Measurements from ENCODE around the gene PLIN1. TPM values are rescaled to one million over a fixed set of nuclear protein-coding genes. Genes with fewer than 3 reads are reported as not detected.
"Not testable (repeated sequence)": the region's sequence is repeated elsewhere in the genome, so short reads cannot be mapped to it uniquely, and the experiment has no call there.

Gene PLIN1
- total RNA-seq, 1 donor from 2014 or later, result 1.3 TPM

- TF ChIP-seq CTCF (IDR thresholded peaks at IDR 0.05), result no peak
- ATAC-seq, result peak; percentile 96 to 98
- intact Hi-C loops (cut with DNase I), result no loop called here
- DNase-seq, result peak; percentile 92
- no peaks in the 10 kb centered on the region for H3K9me3 ChIP-seq
- peak within 1 kb of the TSS; percentile 81 for H3K27ac ChIP-seq
- H3K4me1 ChIP-seq, result peaks cover 12% of the 10 kb centered on the region
- H3K27me3 ChIP-seq (ENCODE audit: low read depth), result no peaks in the 10 kb centered on the region
- peak within 1 kb of the TSS; percentile 96 for H3K4me3 ChIP-seq
- peaks cover 6% of the 10 kb centered on the region for H3K36me3 ChIP-seq
Measured at GRCh38 chr15:89690276-89691218, 11.4 kb upstream of the PLIN1 start, which contains the start of the genes PEX11A and WDR93. Gene PEX11A (minus strand): TSS chr15:89690754. CDS start chr15:89690632, 122 bp downstream. Gene WDR93 (plus strand): TSS chr15:89690811. CDS start chr15:89701747, 10,936 bp downstream.

DNA sequence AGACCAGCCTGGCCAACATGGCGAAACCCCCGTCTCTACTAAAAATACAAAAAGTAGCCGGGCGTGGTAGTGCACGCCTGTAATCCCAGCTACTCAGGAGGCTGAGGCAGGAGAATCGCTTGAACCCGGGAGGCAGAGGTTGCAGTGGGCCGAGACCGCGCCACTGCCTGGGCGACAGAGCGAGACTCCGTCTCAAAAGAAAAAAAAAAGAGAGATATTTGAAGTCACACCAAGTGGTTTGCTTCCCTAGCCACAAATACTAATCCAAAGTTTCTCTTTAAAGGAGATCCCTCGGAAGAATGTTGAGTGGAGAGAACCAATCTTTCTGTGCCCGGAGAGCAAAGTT, 10.7 kb upstream of the PLIN1 start:
- H3K9me3 ChIP-seq; H3K27me3 ChIP-seq (ENCODE audit: low read depth); H3K36me3 ChIP-seq; intact Hi-C loops (cut with DNase I); DNase-seq: not testable (repeated sequence)
- Histone ChIP-seq H3K4me1 (peaks cover 12% of the 10 kb centered on the region), H3K4me3 (peak overlapping the region; percentile 96), H3K27ac (peak overlapping the region; percentile 81)
- peak in 1 of 2 donors; percentile 4 for ATAC-seq

DNA sequence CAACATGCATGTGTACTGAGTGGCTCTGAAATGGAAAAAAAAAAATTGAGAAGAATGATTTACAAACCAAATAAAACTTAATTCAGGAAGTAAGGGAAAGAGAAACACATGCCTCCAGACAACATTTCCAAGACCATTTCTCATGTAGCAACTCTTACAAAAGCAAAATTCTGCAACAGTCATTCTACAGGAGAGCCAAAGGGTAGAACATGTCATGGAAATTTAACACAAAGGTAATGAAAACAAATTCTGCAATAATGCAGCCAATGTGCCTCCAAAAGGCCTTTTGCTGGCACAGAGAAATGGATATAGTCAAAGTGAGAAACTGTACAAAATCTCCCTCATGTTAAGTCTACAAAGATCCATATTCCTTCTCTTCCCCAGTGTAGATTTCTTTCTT, 7.4 kb upstream of the PLIN1 start:
- DNase-seq (no peak), ATAC-seq (no peak)
- H3K27ac ChIP-seq, result no peak overlapping the region
- peaks cover 22% of the 10 kb centered on the region for H3K36me3 ChIP-seq
- no peak for TF ChIP-seq CTCF (IDR thresholded peaks at IDR 0.05)
- H3K4me1 ChIP-seq, result peaks cover 12% of the 10 kb centered on the region
- H3K9me3 ChIP-seq, result no peaks in the 10 kb centered on the region
- H3K27me3 ChIP-seq (ENCODE audit: low read depth), result no peaks in the 10 kb centered on the region
- intact Hi-C loops (cut with DNase I), result no loop called here
- no peak overlapping the region for H3K4me3 ChIP-seq

- Histone ChIP-seq H3K36me3 (peaks cover 22% of the 10 kb centered on the region), H3K4me3 (no peak overlapping the region), H3K27ac (no peak overlapping the region), H3K9me3 (no peaks in the 10 kb centered on the region), H3K27me3 (ENCODE audit: low read depth) (no peaks in the 10 kb centered on the region), H3K4me1 (peaks cover 12% of the 10 kb centered on the region)
- ATAC-seq (no peak), DNase-seq (no peak)
- intact Hi-C loops (cut with DNase I), result no loop called here
- no peak for TF ChIP-seq CTCF (IDR thresholded peaks at IDR 0.05)
Measured at GRCh38 chr15:89685995-89686394, 6.8 kb upstream of the PLIN1 start.

GRCh38 chr15:89681146-89681545, 2.0 kb upstream of the PLIN1 start:
- Histone ChIP-seq H3K36me3 (peaks cover 20% of the 10 kb centered on the region), H3K9me3 (no peaks in the 10 kb centered on the region), H3K4me3 (no peak overlapping the region), H3K27me3 (ENCODE audit: low read depth) (no peaks in the 10 kb centered on the region), H3K4me1 (peaks cover 19% of the 10 kb centered on the region), H3K27ac (peak overlapping the region; percentile 59)
- no peak for TF ChIP-seq CTCF (IDR thresholded peaks at IDR 0.05)
- peak in 1 of 2 donors; percentile 9 for ATAC-seq
- no peak for DNase-seq
- intact Hi-C loops (cut with DNase I), result no loop called here

DNA sequence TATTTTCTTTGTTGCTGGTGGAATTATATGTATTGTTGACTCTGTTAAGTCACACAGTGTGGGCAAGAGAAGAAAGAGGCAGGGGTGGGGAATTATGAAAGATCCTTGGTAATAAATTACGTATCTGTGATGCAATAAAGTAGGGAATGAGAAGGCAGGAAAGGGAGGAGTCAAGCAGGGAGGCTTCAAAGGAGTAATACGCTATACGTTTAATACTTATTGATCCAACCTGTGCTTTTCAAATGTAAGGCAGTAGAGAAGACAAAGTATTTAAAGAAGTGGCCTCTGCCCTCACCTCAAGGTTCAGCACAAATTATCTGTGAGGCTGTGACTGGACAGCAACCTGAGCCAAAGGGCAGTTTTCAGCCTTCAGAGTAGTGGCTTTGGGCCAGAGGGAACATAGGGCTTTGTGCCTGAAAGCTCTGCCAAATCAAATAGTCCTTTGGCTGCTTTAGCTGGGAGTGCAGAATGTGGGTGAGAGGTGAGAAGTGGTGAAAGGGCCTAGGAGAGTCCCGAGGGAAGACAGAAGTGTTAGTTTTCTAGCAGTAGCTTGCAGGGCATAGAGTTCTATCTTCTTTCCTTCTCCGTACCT, 1.2 kb upstream of the PLIN1 start:
- peak; percentile 95 to 97 for ATAC-seq
- Histone ChIP-seq H3K27ac (peak overlapping the region; percentile 59), H3K27me3 (ENCODE audit: low read depth) (no peaks in the 10 kb centered on the region), H3K4me1 (peaks cover 19% of the 10 kb centered on the region), H3K9me3 (no peaks in the 10 kb centered on the region), H3K36me3 (peaks cover 16% of the 10 kb centered on the region), H3K4me3 (no peak overlapping the region)
- TF ChIP-seq CTCF (IDR thresholded peaks at IDR 0.05), result no peak
- intact Hi-C loops (cut with DNase I), result no loop called here
- no peak for DNase-seq

Data from lower lobe of right lung (tissue), 2 donors.